Stimulated activated CD8-positive, alpha-beta memory T cell treated with anti-CD3 and anti-CD28 coated beads, Interleukin-4, amount 100 ng/mL, for 24 hours (primary cell): ENCODE results near the gene THADA.
"Not testable (repeated sequence)": the region's sequence is repeated elsewhere in the genome, so short reads cannot be mapped to it uniquely, and the experiment has no call there.

Experiments
- DNase-seq: peaks from one replicate; pipeline ENCODE4 v3.0.0-alpha.2; 2020; ENCODE audit warnings: low read depth

THADA gene

GRCh38 chr2:43595603-43596412, at the start of gene THADA:
TSS of gene THADA (minus strand) at chr2:43596038. CDS start at chr2:43592392, 3,646 bp downstream.
- DNase-seq = peak; percentile 96

GRCh38 chr2:43643680-43644079, 47.8 kb upstream of the THADA start:
- no peak for DNase-seq

GRCh38 chr2:43642363-43642762, 46.5 kb upstream of the THADA start:
- no peak for DNase-seq

GRCh38 chr2:43637030-43637803, 41.4 kb upstream of the THADA start, which contains the start of gene PLEKHH2:
TSS of gene PLEKHH2 (plus strand) at chr2:43637260. CDS start at chr2:43644674, 7,414 bp downstream.
- DNase-seq = peak; percentile 76

- DNase-seq = no peak
Observed at GRCh38 chr2:43636621-43637020, 40.8 kb upstream of the THADA start.

- DNase-seq = not testable (repeated sequence)
Observed at GRCh38 chr2:43636153-43636552, 40.3 kb upstream of the THADA start.

GRCh38 chr2:43634604-43635306, 38.9 kb upstream of the THADA start:
- DNase-seq = no peak

GRCh38 chr2:43631618-43632317, 35.9 kb upstream of the THADA start:
- DNase-seq = no peak

GRCh38 chr2:43622931-43623451, 27.2 kb upstream of the THADA start:
- no peak for DNase-seq

GRCh38 chr2:43619511-43619910, 23.7 kb upstream of the THADA start:
- DNase-seq = no peak

GRCh38 chr2:43616967-43617680, 21.3 kb upstream of the THADA start:
- DNase-seq = no peak

GRCh38 chr2:43612944-43613343, 17.1 kb upstream of the THADA start:
- DNase-seq = no peak

- peak; percentile 44 for DNase-seq
Observed at GRCh38 chr2:43611987-43612894, 16.4 kb upstream of the THADA start.

- DNase-seq = no peak
Observed at GRCh38 chr2:43610361-43610760, 14.5 kb upstream of the THADA start.

- DNase-seq = no peak
Observed at GRCh38 chr2:43609290-43609918, 13.6 kb upstream of the THADA start.

- no peak for DNase-seq
Observed at GRCh38 chr2:43605851-43606250, 10.0 kb upstream of the THADA start.

- no peak for DNase-seq
Observed at GRCh38 chr2:43605079-43605655, 9.3 kb upstream of the THADA start.

GRCh38 chr2:43604674-43605073, 8.8 kb upstream of the THADA start:
- no peak for DNase-seq

GRCh38 chr2:43600596-43600995, 4.8 kb upstream of the THADA start:
- not testable (repeated sequence) for DNase-seq
